HT1080 (cell line): Measurements from ENCODE around the gene KLHL18. TPM values are rescaled to one million over a fixed set of nuclear protein-coding genes. Genes with fewer than 3 reads are reported as not detected.
A peak's percentile ranks its signal among the peaks of the same experiment; 100 is the strongest.

Experiments
- DNase-seq: peaks from one replicate; pipeline ENCODE4 v3.0.0-alpha.2; 2015; ENCODE audit warnings: low read depth
- total RNA-seq: library from RNA; depleted of rRNA; stranded (reverse); fragments of >200 nt; shearing (Covaris generic); gene quantifications from 2 replicates; pipeline ENCODE4 v1.2.3, GENCODE V29; 2014

The KLHL18 gene
- total RNA-seq, 1 experiment from 2014 or later: 20.4 TPM

DNA sequence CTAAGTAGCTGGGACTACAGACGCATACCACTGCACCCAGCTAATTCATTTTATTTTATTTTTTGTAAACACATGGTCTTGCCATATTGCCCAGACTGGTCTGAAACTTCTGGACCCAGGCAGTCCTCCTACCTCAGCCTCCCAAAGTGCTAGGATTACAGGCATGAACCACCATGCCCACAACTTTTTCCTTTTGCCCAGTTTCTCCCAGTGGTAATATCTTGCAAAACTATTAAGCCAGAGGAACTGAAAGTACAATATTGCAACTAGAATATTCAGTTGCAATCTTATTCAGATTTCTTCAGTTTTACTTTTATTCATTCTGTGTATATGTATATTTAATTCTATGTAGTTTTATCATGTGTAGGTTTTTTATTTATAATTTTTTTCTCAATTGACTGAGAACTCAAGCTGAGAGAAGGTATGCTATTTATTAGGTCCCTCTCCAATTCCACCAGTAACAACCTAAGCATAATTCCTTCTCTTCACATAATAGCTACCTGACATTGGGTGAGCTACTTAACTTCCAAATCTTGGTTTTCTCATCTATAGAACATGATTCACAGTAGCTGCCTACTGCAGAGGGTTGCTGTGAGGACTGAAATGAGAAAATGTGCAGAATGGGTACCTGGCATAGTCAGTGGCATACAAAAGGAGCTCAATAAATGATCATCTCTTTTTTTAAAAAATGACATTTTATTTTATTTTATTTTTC is 30.8 kb downstream of the KLHL18 start:
- no peak for DNase-seq

DNA sequence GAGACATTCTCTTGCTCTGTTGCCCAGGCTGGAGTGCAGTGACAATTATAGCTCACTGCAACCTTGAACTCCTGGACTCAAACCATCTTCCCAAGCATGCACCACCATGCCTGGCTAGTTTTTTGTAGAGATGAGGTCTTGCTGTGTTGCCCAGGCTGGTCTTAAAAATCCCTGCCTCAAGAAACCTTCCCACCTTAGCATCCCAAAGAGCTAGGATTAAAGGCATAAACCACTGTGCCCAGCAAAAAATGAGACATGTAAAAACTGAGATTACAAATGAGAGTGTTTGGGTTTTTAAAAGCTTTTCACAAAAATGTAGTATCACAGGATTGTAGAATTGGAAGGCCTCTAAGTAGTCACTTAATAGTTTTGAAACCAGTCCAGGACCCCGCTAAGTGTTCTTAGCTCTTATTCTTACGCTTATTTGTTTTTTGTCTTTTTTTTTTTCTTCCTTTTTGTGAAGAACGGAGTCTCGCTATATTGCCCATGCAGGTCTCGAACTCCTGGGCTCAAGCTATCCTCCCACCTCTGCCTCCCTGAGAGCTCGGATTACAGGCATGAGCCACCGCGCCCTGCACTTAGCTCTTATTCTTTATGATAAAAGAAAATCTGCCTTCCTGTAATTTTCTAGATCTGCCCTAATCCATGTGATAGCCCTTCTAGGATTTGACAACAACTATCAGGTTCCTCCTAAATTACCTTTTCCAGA is 31.5 kb downstream of the KLHL18 start:
- no peak for DNase-seq

DNA sequence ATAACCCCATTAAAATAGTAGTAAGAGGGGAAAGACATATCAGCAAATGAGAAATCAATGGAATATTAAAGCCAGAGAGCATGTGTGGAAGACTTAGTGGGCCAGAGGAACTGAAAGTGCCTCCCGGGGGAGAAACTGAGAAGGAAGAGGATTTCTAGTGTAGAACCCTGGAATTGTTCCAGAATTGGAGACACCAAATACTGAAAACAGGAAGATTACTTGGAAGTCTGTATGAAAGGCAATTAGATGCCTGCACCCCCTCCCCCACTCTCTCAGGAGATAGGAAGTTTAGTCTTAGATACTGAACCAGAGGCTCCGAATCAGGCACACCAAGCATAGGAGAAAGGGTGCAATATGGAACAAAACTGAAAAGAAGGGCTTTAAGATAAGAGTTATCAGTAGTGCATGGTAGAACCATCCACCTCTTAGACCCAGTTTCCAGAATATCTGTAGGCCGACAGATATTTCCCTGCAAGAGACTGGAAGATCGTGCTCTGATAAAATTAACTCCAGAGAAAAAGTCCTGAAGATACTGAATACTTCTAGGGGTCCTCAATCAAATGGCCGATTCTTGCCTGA is 32.4 kb downstream of the KLHL18 start:
- no peak for DNase-seq

DNA sequence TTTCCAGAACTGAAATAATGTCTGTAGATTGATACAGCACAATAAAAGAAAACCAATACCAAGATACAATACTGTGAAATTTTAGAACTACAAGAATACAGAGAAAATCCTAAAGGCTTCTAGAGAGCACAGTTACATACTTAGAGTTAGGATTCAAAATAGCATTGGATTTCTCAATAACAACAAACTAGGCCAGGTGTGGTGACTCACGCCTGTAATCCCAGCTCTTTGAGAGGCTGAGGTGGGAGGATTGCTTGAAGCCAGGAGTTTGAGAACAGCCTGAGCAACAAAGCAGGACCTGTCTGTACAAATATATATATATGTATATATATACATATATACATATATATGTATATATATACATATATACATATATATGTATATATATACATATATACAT is 33.4 kb downstream of the KLHL18 start:
- DNase-seq: peak; percentile 13

DNA sequence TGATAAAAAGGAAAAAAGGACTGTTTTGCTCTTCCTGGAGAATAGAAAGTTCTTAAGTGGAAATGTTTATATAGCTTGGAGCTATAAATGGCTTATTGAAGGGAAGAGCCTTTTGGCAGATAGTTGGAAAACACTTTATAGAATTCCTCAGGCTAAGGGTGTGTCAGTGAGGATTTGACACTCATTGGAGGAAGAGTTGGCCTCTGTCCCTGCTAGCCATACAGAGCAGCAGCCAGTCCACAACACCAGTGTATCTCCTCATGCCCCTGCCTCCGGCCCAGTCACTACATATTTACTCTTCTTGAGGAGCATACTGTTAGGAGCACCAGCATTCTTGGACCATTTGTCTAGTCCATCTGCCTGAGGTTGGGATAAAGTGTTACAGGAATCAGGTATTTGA is 36.2 kb downstream of the KLHL18 start:
- DNase-seq: no peak

DNA sequence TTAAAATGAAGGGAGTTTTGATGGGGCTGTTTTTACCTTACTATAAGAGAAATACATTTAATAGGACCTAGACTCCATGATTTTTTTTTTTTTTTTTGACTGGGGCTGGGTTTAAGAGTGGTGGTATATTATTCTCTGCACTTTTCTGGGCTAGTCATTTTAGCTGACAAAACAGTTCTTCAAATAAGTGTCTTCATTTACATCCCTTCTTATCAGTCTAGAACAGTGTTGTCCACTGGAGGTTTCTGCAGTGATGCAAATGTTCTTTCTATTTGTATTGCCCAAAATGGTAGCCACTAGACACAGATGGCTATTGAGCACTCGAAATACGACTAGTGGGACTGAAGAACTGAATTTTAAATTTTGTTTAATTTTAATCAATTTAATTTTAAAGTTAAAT is 37.2 kb downstream of the KLHL18 start:
- DNase-seq: no peak

DNA sequence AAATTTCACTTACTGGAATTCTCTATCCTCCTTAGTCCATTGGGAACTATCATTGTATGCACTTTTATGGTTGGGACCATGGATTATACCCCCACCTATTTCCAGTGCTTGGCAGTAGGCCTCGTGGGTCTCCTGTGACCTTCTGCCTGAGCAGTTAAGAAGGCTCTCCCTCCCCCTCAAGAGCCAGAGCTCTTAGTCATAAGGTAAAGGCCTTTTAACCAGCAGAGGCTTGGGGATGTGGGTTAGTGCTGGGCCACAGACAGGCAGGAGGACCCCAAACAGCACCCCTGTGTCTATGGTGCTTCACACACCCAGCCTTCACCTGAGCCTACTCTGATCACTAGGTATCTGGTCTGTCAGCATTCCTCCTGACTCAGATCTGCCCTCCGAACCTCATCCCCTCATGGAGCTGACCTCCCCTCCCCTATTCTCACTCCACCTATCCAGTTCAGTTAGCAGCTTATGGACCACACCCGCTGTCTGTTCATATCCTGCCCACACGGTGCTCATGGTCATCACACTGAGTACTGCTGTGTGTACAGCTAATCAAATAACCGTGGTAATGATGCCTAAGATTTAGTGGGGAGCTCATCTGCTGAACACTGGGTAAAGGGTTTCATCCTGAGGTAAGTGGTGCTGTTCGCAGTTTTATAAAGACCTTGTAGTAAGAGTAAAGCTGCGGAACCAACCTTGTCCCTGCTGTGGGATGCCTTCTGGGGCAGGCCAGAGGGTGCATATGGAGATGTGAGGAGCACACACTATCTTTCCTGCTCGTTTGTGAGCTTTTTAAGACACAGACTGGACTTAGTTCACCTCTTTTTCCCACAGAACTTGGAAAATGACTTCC is 40.9 kb downstream of the KLHL18 start:
- peak; percentile 66 for DNase-seq

DNA sequence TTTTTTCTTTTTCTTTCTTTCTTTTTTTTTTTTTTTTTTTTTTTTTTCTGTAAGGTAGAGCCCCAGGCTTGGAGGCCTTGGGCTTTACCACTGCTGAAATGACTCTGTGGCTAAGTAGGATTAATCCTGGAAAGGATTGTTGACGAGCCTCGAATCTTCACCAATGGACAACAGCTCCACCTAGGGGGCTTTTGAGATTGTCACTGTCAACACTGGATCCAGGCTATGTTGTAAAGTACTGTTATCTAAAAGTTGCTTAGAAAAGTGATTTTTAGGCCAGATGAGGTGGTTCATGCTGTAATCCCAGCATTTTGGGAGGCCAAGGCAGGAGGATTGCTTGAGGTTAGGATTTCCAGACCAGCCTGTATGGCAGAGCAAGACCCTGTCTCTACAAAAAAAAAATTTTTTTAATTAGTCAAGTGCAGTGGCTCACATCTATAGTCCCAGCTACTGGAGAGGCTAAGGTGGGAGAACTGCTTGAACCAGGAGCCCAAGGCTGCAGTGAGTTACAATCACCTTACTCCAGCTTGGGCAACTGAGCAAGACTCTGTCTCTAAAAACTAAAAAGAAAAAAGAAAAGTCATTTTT is 41.6 kb downstream of the KLHL18 start:
- DNase-seq: peak; percentile 69

DNA sequence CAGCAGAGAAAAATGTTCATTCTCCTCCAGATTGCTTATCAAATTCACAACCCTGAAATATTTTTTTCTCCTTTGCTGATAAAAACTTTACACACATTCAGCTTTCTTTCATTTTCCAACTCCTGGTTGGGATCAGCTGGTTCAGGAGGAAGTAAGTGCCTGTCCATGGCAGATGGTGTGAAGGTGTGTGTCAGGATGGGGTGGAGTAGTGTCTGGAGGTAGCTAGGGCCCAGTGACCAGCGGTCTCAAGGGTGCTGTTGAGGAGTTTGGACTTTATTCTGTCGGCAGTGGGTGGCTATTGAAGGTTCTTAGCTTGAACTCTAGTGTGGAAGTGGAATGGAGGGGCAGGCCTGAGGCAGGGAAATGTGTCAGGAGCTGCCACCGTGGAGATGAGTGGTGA is 51.2 kb downstream of the KLHL18 start:
- no peak for DNase-seq

DNA sequence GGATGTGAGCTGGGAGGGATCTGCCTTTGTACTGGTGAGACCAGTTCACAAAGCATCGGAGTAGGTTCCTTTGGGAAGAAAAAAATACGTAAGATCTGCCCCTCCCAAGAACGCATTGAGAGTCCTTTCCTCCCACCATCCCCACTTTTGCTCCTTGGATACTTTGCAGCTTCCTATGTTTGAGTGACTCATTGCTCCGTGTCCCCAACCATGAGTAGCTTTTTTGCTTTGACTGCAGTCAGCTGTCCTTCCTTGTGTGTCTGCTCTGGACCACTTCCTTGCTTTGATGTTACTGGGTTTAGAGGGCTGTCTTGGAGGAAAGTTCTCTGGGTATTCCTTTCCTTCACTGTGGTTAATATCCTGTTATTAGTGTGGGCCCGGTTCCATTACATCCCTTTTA is 54.9 kb downstream of the KLHL18 start:
- DNase-seq: no peak

DNA sequence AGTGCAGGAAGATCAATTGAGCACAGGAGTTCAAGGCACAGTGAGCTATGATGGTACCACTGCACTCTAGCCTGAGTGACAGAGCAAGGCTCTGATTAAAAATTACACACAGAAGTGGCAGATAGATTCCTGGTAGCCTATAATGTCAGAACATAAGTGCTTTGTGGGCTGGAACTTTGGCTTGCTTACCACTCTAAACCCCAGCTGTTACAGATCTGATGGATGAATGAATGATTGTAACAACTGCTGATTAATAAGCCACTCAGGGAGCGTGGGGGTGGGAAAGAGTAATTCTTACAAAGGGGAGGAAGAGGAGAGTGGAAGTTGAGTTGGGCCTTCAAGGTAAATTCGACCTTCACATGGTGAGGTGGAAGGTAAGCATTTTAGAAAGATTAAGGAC is 57.2 kb downstream of the KLHL18 start:
- DNase-seq: no peak

DNA sequence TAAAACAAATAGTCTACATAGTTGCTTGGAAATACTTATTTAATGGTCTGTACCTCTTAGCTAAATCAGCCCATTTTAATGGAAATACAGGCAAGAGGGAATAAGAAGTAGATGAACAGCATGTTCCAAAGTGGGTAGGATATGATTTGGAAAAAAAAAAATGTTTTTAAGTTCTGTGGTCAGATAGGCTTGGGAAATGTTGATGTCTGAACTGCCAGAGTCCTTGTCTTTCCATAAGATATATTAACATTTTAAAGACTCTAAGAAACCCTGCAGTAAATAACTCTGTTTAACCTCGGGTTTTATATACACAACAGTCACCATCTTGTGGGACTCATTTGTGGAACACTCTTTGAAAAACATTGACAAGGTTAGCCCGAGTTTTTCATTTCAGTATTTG is 58.1 kb downstream of the KLHL18 start:
- no peak for DNase-seq

DNA sequence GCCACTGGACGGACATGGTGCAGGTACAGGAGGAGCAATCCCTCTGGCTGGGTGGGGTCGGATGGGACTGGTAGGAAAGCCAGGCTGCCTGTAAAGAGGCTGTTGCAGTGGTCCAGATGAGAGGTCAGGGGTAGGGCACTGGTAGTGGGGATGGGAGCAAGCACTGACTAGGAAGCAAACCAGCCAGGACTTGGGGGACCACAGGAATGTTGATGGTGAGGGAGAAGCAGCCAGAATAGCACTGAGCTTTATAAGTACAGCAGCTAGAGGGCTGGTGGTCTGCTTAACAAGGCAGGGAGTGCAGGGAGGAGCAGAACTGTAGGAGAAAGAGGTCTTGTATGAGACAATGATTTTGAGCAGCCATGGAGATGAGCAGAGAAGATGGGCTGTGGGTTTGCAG is 59.4 kb downstream of the KLHL18 start:
- no peak for DNase-seq

DNA sequence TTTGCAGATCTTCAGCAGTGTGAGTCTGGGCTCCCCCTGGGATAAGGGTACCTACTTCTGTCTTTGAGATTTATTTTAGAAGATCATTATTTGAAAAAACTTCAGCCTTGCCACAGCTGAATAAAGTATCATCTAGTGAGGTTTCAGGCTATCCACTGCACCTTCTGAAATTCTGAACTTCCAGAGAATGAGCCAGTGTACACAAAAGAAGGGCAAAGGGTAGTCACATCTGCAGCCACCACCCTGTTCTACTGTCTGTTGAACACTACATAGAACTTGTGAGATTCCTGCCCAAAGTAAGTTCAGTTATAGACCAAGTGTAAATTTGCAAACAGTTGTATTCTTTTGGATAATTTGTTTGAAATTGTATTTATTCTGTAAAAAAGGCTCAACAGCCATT is 60.1 kb downstream of the KLHL18 start:
- no peak for DNase-seq

DNA sequence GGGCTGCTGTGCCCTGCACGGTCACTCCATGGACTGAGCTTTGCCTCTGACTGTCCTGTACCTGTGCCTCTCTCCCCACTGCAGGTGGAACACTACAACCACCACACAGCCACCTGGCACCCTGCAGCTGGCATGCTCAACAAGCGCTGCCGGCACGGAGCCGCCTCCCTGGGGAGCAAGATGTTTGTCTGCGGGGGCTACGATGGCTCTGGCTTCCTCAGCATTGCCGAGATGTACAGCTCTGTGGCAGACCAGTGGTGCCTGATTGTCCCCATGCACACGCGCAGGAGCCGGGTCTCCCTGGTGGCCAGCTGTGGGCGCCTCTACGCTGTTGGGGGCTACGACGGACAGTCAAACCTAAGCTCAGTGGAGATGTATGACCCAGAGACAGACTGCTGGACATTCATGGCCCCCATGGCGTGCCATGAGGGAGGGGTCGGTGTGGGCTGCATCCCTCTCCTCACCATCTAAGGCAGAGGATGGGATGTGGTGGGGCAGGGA is 60.8 kb downstream of the KLHL18 start:
- DNase-seq: no peak

DNA sequence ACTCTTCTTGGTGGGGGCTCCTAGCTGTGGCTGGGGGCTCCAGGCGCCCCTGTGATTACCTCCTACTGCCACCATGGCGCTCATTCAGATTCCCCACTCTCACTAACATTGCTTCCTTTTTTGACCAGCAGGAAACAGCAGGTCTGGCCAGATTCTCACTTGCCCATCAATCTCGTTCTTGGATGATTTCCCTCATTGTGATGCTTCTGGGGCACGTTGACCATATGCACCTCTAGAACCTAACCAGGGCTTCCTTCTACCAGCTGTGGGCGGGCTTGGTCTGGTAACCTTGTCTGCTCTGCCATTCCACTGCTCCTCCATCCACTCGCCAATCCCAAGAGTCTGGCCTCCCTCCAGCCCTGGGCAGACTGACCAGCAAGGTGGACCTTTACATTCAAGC is 62.2 kb downstream of the KLHL18 start:
- DNase-seq: no peak

DNA sequence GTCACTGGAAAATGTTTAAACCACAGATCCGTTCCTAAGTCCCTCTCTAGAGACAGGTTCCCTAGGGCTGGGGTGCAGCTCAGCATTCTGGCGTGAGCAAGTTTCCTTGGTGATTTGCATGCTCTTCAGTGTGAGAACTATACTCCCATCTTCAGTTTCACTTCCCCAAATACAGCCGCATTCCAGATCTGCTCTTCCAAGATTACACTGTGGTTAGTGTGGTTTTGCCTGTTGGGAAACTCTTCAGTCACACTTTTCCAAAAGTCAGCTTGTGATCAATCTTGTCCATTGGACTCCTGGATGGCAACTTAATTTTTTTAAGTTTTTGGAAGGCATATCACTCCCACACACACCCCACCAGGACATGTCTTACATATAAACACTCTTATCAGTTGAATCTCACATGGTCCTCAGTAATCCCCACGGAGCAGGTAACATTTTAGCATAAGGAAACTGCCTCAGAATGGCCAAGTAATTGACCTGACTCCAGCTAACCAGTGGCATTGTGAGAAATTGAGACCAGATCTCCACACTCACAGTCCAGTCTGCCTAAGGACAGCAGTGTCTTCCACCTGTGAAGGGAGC is 64.6 kb downstream of the KLHL18 start:
- peak; percentile 49 for DNase-seq

DNA sequence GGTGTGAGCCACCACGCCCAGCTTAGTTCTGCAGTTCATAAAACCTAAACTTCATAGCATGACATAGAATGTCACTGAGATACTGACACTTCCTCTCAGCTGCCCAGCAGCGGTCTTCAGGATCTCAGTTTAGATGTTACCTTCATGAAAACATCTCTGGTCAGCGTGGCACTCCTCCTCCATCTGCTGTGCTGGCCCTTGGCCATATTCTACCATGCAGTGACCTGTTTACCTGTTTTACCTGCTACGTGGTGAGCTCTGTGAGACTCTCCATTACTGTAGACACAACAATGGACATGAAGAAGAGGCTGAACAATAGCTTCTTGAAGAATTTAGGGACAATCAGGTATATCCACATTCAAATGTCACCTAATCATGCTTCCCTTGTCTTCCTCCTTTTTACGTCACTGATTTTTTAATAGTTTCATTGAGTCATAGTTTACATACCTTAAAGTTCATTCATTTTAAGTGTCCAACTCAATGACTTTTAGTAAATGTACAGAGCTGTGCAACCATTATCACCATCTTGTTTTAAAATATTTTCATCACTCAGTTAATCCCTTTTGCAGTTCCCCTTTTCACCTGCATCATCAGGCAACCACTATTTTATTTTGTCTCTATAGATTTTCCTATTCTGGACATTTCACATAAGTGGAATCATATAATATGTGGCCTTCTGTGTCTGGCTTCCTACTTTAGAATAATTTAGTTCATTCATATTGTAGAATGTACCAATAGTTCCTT is 65.8 kb downstream of the KLHL18 start:
- DNase-seq: no peak

DNA sequence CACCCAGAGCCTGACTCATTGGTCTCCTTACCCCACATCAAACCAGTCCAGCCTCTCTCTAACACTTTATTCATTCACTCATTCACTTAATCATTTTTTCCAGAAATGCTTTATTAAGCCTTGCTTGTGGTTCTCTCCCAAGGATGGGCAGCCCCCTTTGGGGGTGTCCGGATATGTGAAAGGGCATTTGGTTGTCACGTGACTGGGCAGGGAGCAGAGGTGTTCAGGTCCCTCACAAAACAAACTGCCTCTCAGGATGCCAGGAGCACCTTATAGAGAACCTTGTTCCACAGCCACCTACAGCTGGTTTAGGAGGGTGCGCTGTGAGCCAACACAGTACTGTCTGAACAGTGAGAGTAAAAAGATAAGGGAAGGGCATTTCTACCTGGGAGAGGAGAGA is 72.3 kb downstream of the KLHL18 start:
- no peak for DNase-seq

DNA sequence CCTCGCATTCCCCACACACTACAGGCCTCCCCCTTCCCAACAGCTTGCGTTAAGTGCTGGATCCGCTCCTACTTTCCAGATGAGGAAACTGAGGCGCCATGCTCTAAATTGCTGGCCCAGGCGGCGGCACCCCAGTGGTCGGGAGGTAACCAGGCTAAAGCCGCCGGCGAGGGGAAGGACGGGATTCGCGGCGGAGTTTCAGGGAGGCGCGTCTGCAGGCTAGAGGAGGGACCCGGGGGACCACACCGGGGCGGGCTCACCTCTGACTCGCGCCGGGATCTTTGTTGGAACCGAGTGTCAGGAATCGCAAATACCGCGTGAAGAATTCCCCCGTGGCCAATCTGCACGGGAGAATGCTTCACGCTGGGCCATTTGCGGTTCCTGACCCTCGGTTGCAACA is 73.5 kb downstream of the KLHL18 start:
- no peak for DNase-seq
